ENCODE results near the gene ZFAND3.

The ZFAND3 gene

GRCh38 chr6:37819177-37819801 is at the start of gene ZFAND3:
ZFAND3 (plus strand) TSS chr6:37819727; CDS start chr6:37819946, 219 bp downstream.
- DNase-seq (ENCODE audit: low read depth) = peak; percentile 92

- DNase-seq (ENCODE audit: low read depth) = no peak
Measured at GRCh38 chr6:37774028-37774680, 45.4 kb upstream of the ZFAND3 start.

GRCh38 chr6:37776566-37776965 is 43.0 kb upstream of the ZFAND3 start:
- DNase-seq (ENCODE audit: low read depth) = no peak

- no peak for DNase-seq (ENCODE audit: low read depth)
Measured at GRCh38 chr6:37777272-37777834, 42.2 kb upstream of the ZFAND3 start.

GRCh38 chr6:37779111-37779800 is 40.3 kb upstream of the ZFAND3 start:
- DNase-seq (ENCODE audit: low read depth) = no peak

- DNase-seq (ENCODE audit: low read depth) = no peak
Measured at GRCh38 chr6:37779902-37780628, 39.5 kb upstream of the ZFAND3 start.

- no peak for DNase-seq (ENCODE audit: low read depth)
Measured at GRCh38 chr6:37781788-37782187, 37.7 kb upstream of the ZFAND3 start.

GRCh38 chr6:37783025-37783855 is 36.3 kb upstream of the ZFAND3 start:
- no peak for DNase-seq (ENCODE audit: low read depth)

GRCh38 chr6:37783856-37784584 is 35.5 kb upstream of the ZFAND3 start:
- no peak for DNase-seq (ENCODE audit: low read depth)

GRCh38 chr6:37784585-37784967 is 35.0 kb upstream of the ZFAND3 start:
- DNase-seq (ENCODE audit: low read depth) = no peak

- no peak for DNase-seq (ENCODE audit: low read depth)
Measured at GRCh38 chr6:37785002-37785662, 34.4 kb upstream of the ZFAND3 start.

GRCh38 chr6:37785663-37786270 is 33.8 kb upstream of the ZFAND3 start:
- DNase-seq (ENCODE audit: low read depth) = no peak

GRCh38 chr6:37787216-37787615 is 32.3 kb upstream of the ZFAND3 start:
- DNase-seq (ENCODE audit: low read depth) = no peak

- DNase-seq (ENCODE audit: low read depth) = no peak
Measured at GRCh38 chr6:37788259-37788658, 31.3 kb upstream of the ZFAND3 start.

- peak; percentile 73 for DNase-seq (ENCODE audit: low read depth)
Measured at GRCh38 chr6:37791156-37791919, 28.2 kb upstream of the ZFAND3 start.

GRCh38 chr6:37792457-37793033 is 27.0 kb upstream of the ZFAND3 start:
- DNase-seq (ENCODE audit: low read depth) = no peak

GRCh38 chr6:37793067-37793466 is 26.5 kb upstream of the ZFAND3 start:
- no peak for DNase-seq (ENCODE audit: low read depth)

- no peak for DNase-seq (ENCODE audit: low read depth)
Measured at GRCh38 chr6:37794825-37795224, 24.7 kb upstream of the ZFAND3 start.
